ENCODE results near the gene DUSP15. TPM values are rescaled to one million over a fixed set of nuclear protein-coding genes. Genes with fewer than 3 reads are reported as not detected.
A peak's percentile ranks its signal among the peaks of the same experiment; 100 is the strongest.

The DUSP15 gene
- polyA plus RNA-seq (2013, experiment 1 of 2): 0.10 TPM
- 0.11 TPM for polyA plus RNA-seq (2013, experiment 2 of 2)

- peak within 1 kb of the TSS; percentile 50 for H2BK120ac ChIP-seq (ENCODE audit: low read depth, low read length)
- H3K79me1 ChIP-seq (replicated peaks; ENCODE audit: low read length, poor library complexity, severe bottlenecking): no peaks in the 10 kb centered on the region
- H3K36me3 ChIP-seq (ENCODE audit: control insufficient read depth in 1 of 2, insufficient read depth in 2 of 2, low read depth in 1 of 2, low read length in 2 of 2): no peaks in the 10 kb centered on the region
- peaks cover 78% of the 10 kb centered on the region in 2 experiments for H3K27me3 ChIP-seq (ENCODE audit: control insufficient read depth in 1 of 2, insufficient read depth in 1 of 2, low read length in 2 of 2)
- no peak within 1 kb of the TSS for H3K4ac ChIP-seq (ENCODE audit: low read depth in 1 of 2, low read length in 2 of 2)
- peak within 1 kb of the TSS in 1 of 2 experiments; percentile 35 for H3K14ac ChIP-seq (ENCODE audit: low read length in 2 of 2)
- DNase-seq: peak; percentile 28
- peak within 1 kb of the TSS; percentile 79 for H3K4me2 ChIP-seq (ENCODE audit: low read length, poor library complexity, severe bottlenecking)
- peak within 1 kb of the TSS; percentile 59 to 72 for H3K4me3 ChIP-seq (ENCODE audit: insufficient read depth in 1 of 2, low read depth in 1 of 2, low read length in 2 of 2)
- peak within 1 kb of the TSS in 1 of 2 experiments; percentile 15 for H2BK12ac ChIP-seq (ENCODE audit: low read length in 2 of 2)
- H3K9ac ChIP-seq (ENCODE audit: low read length): peak within 1 kb of the TSS; percentile 81
- H3K9me3 ChIP-seq (ENCODE audit: control insufficient read depth, low read length): no peaks in the 10 kb centered on the region
- peaks cover 12% of the 10 kb centered on the region for H3K4me1 ChIP-seq (ENCODE audit: control insufficient read depth, insufficient read depth, low read depth, low read length)
- WGBS: 1% methylated on average over 78 of the region's 80 CpGs
- no peak within 1 kb of the TSS for H2AK5ac ChIP-seq (ENCODE audit: low read length, severe bottlenecking)
- H3K23ac ChIP-seq (ENCODE audit: low read length in 2 of 2): peak within 1 kb of the TSS in 1 of 2 experiments; percentile 97
- H3K18ac ChIP-seq (ENCODE audit: low read depth in 1 of 2, low read length in 2 of 2): peak within 1 kb of the TSS; percentile 19 to 80
- no peak within 1 kb of the TSS for H2BK5ac ChIP-seq (ENCODE audit: low read depth, low read length, poor library complexity, severe bottlenecking)
- no peak within 1 kb of the TSS for H3K27ac ChIP-seq (ENCODE audit: low read length, poor library complexity, severe bottlenecking)
- H2BK15ac ChIP-seq (ENCODE audit: low read depth, poor library complexity, severe bottlenecking): peak within 1 kb of the TSS; percentile 19
- H4K91ac ChIP-seq (ENCODE audit: low read length): peak within 1 kb of the TSS; percentile 34
- H4K8ac ChIP-seq (ENCODE audit: low read length): peak within 1 kb of the TSS; percentile 14
- peak within 1 kb of the TSS; percentile 85 for H2AFZ ChIP-seq (ENCODE audit: low read depth, low read length)
Observed at GRCh38 chr20:31869942-31870725, at the start of gene DUSP15, which contains the start of gene TTLL9. Gene DUSP15, minus strand, starts transcription at chr20:31870527. Its CDS starts 190 bp downstream, at chr20:31870337. Gene TTLL9, plus strand, starts transcription at chr20:31870634. Its CDS starts 493 bp downstream, at chr20:31871127.

DNA sequence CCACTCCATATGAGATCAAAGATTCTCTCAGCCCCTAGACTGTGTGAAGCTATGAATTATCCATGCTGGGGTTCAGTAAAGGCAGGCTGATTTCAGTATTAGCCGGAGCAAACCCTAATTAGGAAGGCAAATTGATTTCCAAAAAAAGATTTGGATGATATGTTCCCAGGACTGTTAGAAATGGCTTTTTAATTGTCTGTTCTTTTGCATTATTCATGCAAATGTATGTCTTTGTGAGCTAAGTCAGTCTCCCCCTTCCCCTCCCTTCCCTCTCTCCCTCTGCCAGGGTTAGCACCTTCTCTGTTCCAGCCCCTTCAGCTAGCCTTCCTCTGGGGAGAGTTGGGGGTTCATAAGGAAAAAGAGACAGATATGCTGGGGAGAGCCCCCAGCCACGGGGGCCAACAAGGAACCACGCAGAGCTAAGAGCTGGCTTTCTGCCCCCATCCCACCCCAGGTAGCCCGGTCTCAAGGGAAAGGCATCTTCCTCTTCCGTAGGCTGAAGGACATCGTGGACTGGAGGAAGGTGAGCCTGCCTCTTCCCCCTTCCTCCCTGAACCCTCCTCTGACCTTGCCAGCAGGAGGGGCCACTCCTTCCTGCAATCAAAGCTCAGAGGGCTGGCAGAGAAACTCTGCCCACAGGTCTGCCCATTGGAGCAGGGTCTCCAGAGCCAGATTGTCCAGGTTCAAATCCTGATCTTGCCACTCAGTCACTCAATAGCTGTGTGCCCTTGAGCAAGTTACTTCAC, 49.3 kb upstream of the DUSP15 start:
- H3K9me3 ChIP-seq (ENCODE audit: control insufficient read depth, low read length): no peaks in the 10 kb centered on the region
- H2BK120ac ChIP-seq (ENCODE audit: low read depth, low read length): no peak overlapping the region
- no peaks in the 10 kb centered on the region for H3K79me1 ChIP-seq (replicated peaks; ENCODE audit: low read length, poor library complexity, severe bottlenecking)
- WGBS: 68% methylated on average over 6 of the region's 6 CpGs
- H4K91ac ChIP-seq (ENCODE audit: low read length): no peak overlapping the region
- no peak overlapping the region for H4K8ac ChIP-seq (ENCODE audit: low read length)
- H3K4me2 ChIP-seq (ENCODE audit: low read length, poor library complexity, severe bottlenecking): no peak overlapping the region
- no peaks in the 10 kb centered on the region for H3K36me3 ChIP-seq (ENCODE audit: control insufficient read depth in 1 of 2, insufficient read depth in 2 of 2, low read depth in 1 of 2, low read length in 2 of 2)
- no peak overlapping the region for H3K23ac ChIP-seq (ENCODE audit: low read length in 2 of 2)
- H3K27me3 ChIP-seq (ENCODE audit: control insufficient read depth in 1 of 2, insufficient read depth in 1 of 2, low read length in 2 of 2): peaks cover 55 to 82% of the 10 kb centered on the region in 2 experiments
- H2BK15ac ChIP-seq (ENCODE audit: low read depth, poor library complexity, severe bottlenecking): no peak overlapping the region
- no peak overlapping the region for H3K4ac ChIP-seq (ENCODE audit: low read depth in 1 of 2, low read length in 2 of 2)
- H3K18ac ChIP-seq (ENCODE audit: low read depth in 1 of 2, low read length in 2 of 2): no peak overlapping the region
- no peak overlapping the region for H2AK5ac ChIP-seq (ENCODE audit: low read length, severe bottlenecking)
- H2BK5ac ChIP-seq (ENCODE audit: low read depth, low read length, poor library complexity, severe bottlenecking): no peak overlapping the region
- DNase-seq: no peak
- no peak overlapping the region for H2AFZ ChIP-seq (ENCODE audit: low read depth, low read length)
- no peak overlapping the region for H3K9ac ChIP-seq (ENCODE audit: low read length)
- no peak overlapping the region for H3K4me3 ChIP-seq (ENCODE audit: insufficient read depth in 1 of 2, low read depth in 1 of 2, low read length in 2 of 2)
- H3K27ac ChIP-seq (ENCODE audit: low read length, poor library complexity, severe bottlenecking): no peak overlapping the region
- no peak overlapping the region for H3K14ac ChIP-seq (ENCODE audit: low read length in 2 of 2)
- no peak overlapping the region for H2BK12ac ChIP-seq (ENCODE audit: low read length in 2 of 2)
- peaks cover 2% of the 10 kb centered on the region for H3K4me1 ChIP-seq (ENCODE audit: control insufficient read depth, insufficient read depth, low read depth, low read length)

GRCh38 chr20:31918466-31919105, 48.3 kb upstream of the DUSP15 start:
- Histone ChIP-seq H3K4me3 (ENCODE audit: insufficient read depth in 1 of 2, low read depth in 1 of 2, low read length in 2 of 2) (no peak overlapping the region), H3K79me1 (replicated peaks; ENCODE audit: low read length, poor library complexity, severe bottlenecking) (no peaks in the 10 kb centered on the region), H3K9ac (ENCODE audit: low read length) (no peak overlapping the region), H3K4me2 (ENCODE audit: low read length, poor library complexity, severe bottlenecking) (no peak overlapping the region), H3K4ac (ENCODE audit: low read depth in 1 of 2, low read length in 2 of 2) (no peak overlapping the region), H3K27me3 (ENCODE audit: control insufficient read depth in 1 of 2, insufficient read depth in 1 of 2, low read length in 2 of 2) (peaks cover 57 to 82% of the 10 kb centered on the region in 2 experiments), H3K27ac (ENCODE audit: low read length, poor library complexity, severe bottlenecking) (no peak overlapping the region), H3K4me1 (ENCODE audit: control insufficient read depth, insufficient read depth, low read depth, low read length) (peaks cover 2% of the 10 kb centered on the region), H2AFZ (ENCODE audit: low read depth, low read length) (no peak overlapping the region), H3K14ac (ENCODE audit: low read length in 2 of 2) (peak overlapping the region in 1 of 2 experiments; percentile 26), H3K9me3 (ENCODE audit: control insufficient read depth, low read length) (no peaks in the 10 kb centered on the region), H4K91ac (ENCODE audit: low read length) (no peak overlapping the region), H2BK5ac (ENCODE audit: low read depth, low read length, poor library complexity, severe bottlenecking) (no peak overlapping the region), H3K23ac (ENCODE audit: low read length in 2 of 2) (no peak overlapping the region), H2BK120ac (ENCODE audit: low read depth, low read length) (no peak overlapping the region), H3K36me3 (ENCODE audit: control insufficient read depth in 1 of 2, insufficient read depth in 2 of 2, low read depth in 1 of 2, low read length in 2 of 2) (no peaks in the 10 kb centered on the region), H2BK12ac (ENCODE audit: low read length in 2 of 2) (no peak overlapping the region), H2BK15ac (ENCODE audit: low read depth, poor library complexity, severe bottlenecking) (no peak overlapping the region), H4K8ac (ENCODE audit: low read length) (no peak overlapping the region), H2AK5ac (ENCODE audit: low read length, severe bottlenecking) (no peak overlapping the region), H3K18ac (ENCODE audit: low read depth in 1 of 2, low read length in 2 of 2) (no peak overlapping the region)
- DNase-seq: peak; percentile 18
- WGBS: 77% methylated on average over 7 of the region's 7 CpGs

Data from mesenchymal stem cell (in vitro differentiated cells and primary cell).